HG03342 (cell line): ENCODE measurements around the gene RAD51B.
A peak's percentile ranks its signal among the peaks of the same experiment; 100 is the strongest.

Experiments used
- ATAC-seq: cut with Tn5 transposase; IDR thresholded peaks from one replicate; pipeline ENCODE4 v1.9.1; 2021; ENCODE audit warnings: mild to moderate bottlenecking, moderate library complexity; ENCODE audit not compliant: unreplicated experiment

Gene RAD51B

GRCh38 chr14:68312884-68313610 lies 493.5 kb downstream of the RAD51B start:
- peak; percentile 84 for ATAC-seq

GRCh38 chr14:68314642-68315041 lies 495.1 kb downstream of the RAD51B start:
- no peak for ATAC-seq

GRCh38 chr14:68315081-68315480 lies 495.5 kb downstream of the RAD51B start:
- no peak for ATAC-seq

DNA sequence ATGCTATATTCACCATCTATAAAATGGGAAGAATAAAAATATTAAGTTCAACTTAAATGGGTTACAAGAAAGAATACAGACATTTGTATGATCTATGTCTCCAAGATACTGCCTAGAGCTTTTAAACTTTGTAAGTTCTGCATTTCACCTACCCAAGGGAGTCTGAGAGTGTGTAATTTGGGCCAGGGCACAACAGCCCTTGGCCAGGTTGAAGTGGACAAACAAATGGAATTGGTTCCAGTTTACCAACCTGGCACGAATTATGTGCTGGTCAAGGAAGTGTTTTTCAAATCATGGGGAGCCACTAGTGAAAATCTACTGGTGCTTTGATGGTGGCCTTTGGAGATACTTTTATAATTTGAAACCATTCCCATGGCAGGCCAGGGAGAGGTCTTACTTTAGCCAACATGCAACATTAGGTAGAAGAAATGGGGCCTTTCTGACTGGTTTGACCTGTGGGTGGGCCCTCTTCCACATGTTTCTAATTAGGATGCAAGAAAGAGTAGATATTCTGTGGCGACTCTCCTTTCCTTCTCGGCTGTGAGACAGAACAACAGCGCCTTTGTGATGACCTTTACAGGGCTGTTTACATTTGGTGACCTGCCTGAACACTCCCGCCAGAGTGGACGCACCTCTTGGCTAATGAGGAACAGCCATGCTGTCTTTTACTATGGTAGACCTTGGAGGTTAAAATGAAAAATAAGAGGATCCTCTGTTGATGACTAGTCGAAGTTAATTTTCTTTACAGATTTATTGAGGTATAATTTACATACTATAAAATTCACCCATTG lies 496.7 kb downstream of the RAD51B start:
- no peak for ATAC-seq

DNA sequence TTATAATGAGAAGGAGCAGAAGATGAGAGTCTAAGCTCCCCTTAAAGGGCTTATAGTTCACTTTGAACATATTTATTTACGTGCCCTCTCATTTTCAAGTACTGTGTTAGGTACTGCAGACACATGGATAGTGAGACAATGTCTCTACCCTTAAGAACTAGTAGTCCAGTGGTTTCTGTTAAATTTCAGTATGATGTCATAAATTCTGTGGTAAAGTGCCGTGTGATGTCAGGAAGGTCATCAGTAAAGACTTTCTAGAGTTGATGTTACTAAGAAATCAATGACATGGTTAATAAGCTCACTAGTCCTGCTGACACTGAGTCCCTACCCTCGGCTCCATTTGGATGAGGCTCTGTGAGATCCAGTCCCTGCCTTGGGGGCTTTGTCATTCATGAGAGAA lies 497.7 kb downstream of the RAD51B start:
- ATAC-seq = no peak

GRCh38 chr14:68318828-68319227 lies 499.2 kb downstream of the RAD51B start:
- no peak for ATAC-seq

GRCh38 chr14:68320495-68320894 lies 500.9 kb downstream of the RAD51B start:
- no peak for ATAC-seq

GRCh38 chr14:68322940-68323620 lies 503.5 kb downstream of the RAD51B start:
- ATAC-seq = no peak

GRCh38 chr14:68325267-68325807 lies 505.8 kb downstream of the RAD51B start:
- ATAC-seq = no peak

GRCh38 chr14:68327231-68327630 lies 507.7 kb downstream of the RAD51B start:
- no peak for ATAC-seq

- peak; percentile 71 for ATAC-seq
Observed at GRCh38 chr14:68328509-68328908, 508.9 kb downstream of the RAD51B start.

DNA sequence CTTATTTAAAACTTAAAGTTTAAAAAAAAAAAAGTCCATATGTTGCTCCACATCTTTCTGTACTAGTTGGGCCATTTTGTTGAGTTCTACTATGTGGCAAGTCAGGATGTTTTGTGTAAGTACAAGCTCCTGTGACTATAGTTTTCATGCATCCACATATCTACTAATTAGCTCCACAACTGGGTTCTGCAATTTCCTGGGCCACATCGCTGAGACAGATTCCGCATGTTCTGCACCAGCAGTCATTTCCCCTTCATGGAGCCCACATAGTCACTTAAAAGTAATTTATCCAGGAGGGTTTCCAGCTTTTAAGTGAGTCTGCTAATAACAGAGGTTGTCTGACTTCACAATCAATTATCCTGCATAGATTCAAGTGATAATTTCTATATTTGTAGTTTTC lies 511.8 kb downstream of the RAD51B start:
- ATAC-seq = no peak

- no peak for ATAC-seq
Observed at GRCh38 chr14:68331991-68332390, 512.4 kb downstream of the RAD51B start.

- no peak for ATAC-seq
Observed at GRCh38 chr14:68333262-68333661, 513.7 kb downstream of the RAD51B start.

DNA sequence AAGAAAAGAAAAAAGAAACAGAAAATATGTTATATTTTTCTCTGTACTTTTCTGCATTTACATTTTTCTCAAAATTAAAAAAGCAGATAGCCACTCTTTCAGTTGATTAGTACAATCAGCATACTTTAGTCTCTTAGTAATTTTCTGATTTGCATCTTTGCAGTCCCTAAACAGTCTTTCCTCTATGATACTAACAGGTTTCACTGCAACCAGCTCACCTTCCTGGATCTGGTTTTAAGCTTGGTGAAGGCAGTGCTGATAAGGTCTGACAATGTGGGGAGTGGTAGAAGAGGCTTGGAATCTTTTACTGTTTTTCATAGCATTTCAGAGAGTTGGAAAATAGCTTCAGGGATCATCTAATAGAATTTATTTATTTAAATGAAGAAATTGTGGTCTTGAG lies 515.7 kb downstream of the RAD51B start:
- ATAC-seq = no peak

DNA sequence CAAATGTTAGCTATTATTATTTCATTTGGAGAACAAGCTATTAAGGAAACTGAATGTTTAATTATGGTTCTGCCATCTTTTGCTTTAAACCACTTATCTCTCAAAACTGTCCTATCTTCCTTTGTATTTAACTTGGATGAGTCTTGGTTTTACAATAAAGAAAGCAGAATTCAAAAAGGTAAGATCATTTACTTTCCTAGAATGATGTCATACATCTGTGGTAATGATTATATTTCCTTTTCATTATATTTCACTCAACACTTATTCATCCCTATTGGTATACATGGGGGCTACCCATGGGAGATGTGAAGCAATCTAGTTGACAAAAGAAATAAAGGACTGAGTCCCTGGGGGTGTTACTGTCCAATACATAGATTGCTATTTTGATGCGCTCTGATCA lies 516.6 kb downstream of the RAD51B start:
- ATAC-seq = no peak

- ATAC-seq = no peak
Observed at GRCh38 chr14:68337279-68337678, 517.7 kb downstream of the RAD51B start.

GRCh38 chr14:68340262-68340661 lies 520.7 kb downstream of the RAD51B start:
- ATAC-seq = no peak

- ATAC-seq = peak; percentile 51
Observed at GRCh38 chr14:68341411-68342212, 522.0 kb downstream of the RAD51B start.

DNA sequence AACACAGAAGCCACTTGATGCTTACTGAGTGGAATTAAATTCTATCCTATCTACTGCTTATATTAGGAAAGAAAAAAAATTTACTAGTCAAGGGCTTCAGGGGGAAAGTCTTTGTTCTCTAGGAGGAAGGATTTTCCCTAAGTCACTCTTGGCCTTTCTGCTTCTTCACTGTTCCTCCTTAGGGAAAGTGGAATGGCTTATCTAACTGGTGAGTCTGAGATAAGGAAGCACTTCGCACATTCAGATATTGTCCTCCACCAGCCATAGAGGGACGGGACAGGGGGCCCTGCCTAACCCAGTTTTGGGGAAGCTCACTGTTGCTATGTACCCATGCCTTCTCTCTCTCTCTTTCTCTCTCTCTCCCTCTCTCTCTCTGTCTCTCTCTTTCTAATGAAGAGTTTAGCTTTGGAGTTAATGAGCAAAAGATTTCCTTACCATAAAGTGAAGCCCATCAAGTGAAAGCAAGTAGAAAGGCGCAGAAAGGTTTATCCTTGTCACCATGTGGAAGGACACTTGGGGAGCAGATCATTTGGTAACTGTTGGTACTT lies 522.7 kb downstream of the RAD51B start:
- ATAC-seq = no peak
